ENCODE results near the gene TMEM92.

The TMEM92 gene
- total RNA-seq = 0 to 0.06 (median 0) reads per million in 9 experiments

DNA sequence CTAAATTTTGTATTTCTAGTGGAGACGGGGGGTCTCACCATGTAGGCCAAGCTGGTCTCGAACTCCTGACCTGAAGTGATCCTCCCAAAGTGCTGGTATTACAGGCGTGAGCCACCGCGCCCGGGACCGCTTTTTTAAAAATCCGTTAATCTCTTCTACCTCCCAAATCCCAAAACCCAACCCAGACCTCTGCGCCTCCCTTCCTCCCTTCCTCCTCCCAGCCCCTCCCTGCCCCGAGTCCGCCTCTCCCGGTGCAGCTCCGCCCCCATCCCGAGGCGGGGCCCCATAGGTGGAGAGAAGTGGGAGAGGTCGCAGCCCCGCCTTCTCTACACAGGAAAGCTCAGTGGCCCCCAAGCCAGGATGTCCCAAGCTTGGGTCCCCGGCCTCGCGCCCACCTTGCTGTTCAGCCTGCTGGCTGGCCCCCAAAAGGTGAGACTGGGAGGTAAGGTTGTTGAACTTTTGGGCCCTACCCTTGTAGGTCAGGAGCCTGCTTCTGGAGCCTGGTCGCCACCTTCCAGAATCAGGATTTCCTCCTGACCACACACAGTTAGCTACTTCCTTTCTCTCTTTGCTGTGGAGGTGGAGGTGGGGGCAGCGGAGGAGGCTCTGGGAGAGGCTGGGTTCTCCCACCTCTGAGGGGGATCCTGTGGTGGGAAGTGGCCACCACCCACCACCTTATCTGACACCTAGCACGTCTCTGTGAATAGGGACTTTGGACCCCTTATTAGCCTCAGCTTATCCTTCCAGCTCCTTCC lies at the start of gene TMEM92:
TMEM92 (plus strand) TSS at position 325 of the 755 bp plus-strand sequence; CDS start at position 361, 36 bp downstream.
- Mint-ChIP-seq H3K4me3 (peak within 1 kb of the TSS; percentile 26 to 35), H3K9me3 (no peaks in the 10 kb centered on the region), H3K4me1 (ENCODE audit: low read depth in 2 of 2) (peaks cover 7 to 10% of the 10 kb centered on the region in 2 donors), H3K27ac (no peak within 1 kb of the TSS), H3K36me3 (ENCODE audit: insufficient read depth) (peaks cover 2% of the 10 kb centered on the region), H3K27me3 (peaks cover 52 to 73% of the 10 kb centered on the region in 2 donors)
- DNase-seq (no peak), ATAC-seq (replicated peaks) (no peak)

- Mint-ChIP-seq H3K27ac (no peak overlapping the region), H3K9me3 (peaks cover 0 to 9% of the 10 kb centered on the region in 2 donors), H3K36me3 (ENCODE audit: insufficient read depth) (no peaks in the 10 kb centered on the region), H3K27me3 (peaks cover 10 to 14% of the 10 kb centered on the region in 2 donors), H3K4me3 (no peak overlapping the region), H3K4me1 (ENCODE audit: low read depth in 2 of 2) (no peaks in the 10 kb centered on the region)
- DNase-seq = no peak
- no peak for ATAC-seq (replicated peaks)
Measured at GRCh38 chr17:50225701-50226240, 48.5 kb upstream of the TMEM92 start.

DNA sequence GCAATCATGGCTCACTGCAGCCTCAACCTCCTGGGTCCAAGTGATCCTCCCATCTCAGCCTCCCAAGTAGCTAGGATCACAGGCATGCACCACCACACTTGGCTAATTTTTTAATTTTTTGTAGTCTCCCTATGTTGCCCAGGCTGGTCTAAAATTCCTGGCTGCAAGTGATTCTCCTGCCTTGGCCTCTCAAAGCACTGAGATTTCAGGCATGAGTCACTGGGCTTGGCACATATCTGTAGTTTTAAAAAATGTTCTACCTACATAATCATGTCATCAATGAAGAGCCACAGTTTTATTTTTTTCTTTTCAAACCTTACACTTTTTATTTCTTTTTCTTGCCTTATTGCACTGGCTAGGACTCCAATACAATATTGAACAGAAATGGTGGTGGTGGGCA lies 39.7 kb upstream of the TMEM92 start:
- Mint-ChIP-seq H3K36me3 (ENCODE audit: insufficient read depth) (no peaks in the 10 kb centered on the region), H3K27ac (no peak overlapping the region), H3K4me3 (no peak overlapping the region), H3K27me3 (peaks cover 49 to 67% of the 10 kb centered on the region in 2 donors), H3K9me3 (no peaks in the 10 kb centered on the region), H3K4me1 (ENCODE audit: low read depth in 2 of 2) (no peaks in the 10 kb centered on the region)
- ATAC-seq (replicated peaks) (no peak), DNase-seq (no peak)

- no peak for DNase-seq
- Mint-ChIP-seq H3K27me3 (peaks cover 55 to 79% of the 10 kb centered on the region in 2 donors), H3K36me3 (ENCODE audit: insufficient read depth) (no peaks in the 10 kb centered on the region), H3K4me1 (ENCODE audit: low read depth in 2 of 2) (no peaks in the 10 kb centered on the region), H3K4me3 (no peak overlapping the region), H3K9me3 (no peaks in the 10 kb centered on the region), H3K27ac (no peak overlapping the region)
- no peak for ATAC-seq (replicated peaks)
Measured at GRCh38 chr17:50237901-50238300, 36.4 kb upstream of the TMEM92 start.

GRCh38 chr17:50238601-50239280 lies 35.5 kb upstream of the TMEM92 start:
- ATAC-seq (replicated peaks) (no peak), DNase-seq (no peak)
- no peaks in the 10 kb centered on the region for H3K4me1 Mint-ChIP-seq (ENCODE audit: low read depth in 2 of 2)
- H3K36me3 Mint-ChIP-seq (ENCODE audit: insufficient read depth) = no peaks in the 10 kb centered on the region
- H3K27ac Mint-ChIP-seq = no peak overlapping the region
- H3K9me3 Mint-ChIP-seq = no peaks in the 10 kb centered on the region
- H3K4me3 Mint-ChIP-seq = no peak overlapping the region
- H3K27me3 Mint-ChIP-seq = peaks cover 60 to 79% of the 10 kb centered on the region in 2 donors

DNA sequence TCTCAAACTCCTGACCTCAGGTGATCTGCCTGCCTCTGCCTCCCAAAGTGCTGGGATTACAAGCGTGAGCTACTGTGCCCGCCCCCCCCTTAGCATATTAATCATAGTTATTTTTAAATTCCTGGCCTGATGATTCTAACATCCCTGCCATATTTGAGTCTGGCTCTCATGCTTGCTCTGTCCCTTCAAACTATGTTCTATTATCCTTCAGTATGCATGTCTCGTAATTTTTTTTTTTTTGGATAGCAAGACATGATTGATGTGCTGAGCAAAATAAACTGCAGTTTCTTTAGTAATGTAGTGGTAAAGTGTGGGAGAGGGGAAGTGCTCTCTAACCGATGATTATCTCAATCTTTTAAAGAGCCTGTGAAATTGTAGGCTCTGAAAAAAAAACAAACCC lies 34.3 kb upstream of the TMEM92 start:
- Mint-ChIP-seq H3K9me3 (no peaks in the 10 kb centered on the region), H3K27me3 (peaks cover 68 to 90% of the 10 kb centered on the region in 2 donors), H3K4me1 (ENCODE audit: low read depth in 2 of 2) (no peaks in the 10 kb centered on the region), H3K27ac (no peak overlapping the region), H3K4me3 (no peak overlapping the region), H3K36me3 (ENCODE audit: insufficient read depth) (no peaks in the 10 kb centered on the region)
- no peak for DNase-seq
- no peak for ATAC-seq (replicated peaks)

DNA sequence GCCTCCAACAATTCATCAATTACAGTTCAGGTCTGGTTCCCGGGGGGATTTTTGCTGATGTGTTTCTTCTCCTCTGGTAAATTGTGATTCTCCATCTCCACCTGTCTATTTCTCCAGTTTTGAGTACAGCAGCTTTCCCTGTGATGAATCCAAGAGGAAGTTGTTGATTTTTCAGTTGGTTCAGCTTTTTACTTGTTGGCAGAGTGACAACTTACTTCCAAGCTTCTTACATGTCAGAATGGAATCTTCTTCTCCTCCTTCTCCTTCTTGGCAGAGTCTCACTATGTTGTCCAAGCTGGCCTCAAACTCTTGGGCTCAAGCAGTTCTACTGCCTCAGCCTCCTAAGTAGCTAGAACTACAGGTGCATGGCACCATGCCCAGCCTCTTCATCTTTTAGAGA lies 33.4 kb upstream of the TMEM92 start:
- no peak for ATAC-seq (replicated peaks)
- peaks cover 62 to 85% of the 10 kb centered on the region in 2 donors for H3K27me3 Mint-ChIP-seq
- DNase-seq = no peak
- H3K27ac Mint-ChIP-seq = no peak overlapping the region
- no peak overlapping the region for H3K4me3 Mint-ChIP-seq
- H3K36me3 Mint-ChIP-seq (ENCODE audit: insufficient read depth) = no peaks in the 10 kb centered on the region
- no peaks in the 10 kb centered on the region for H3K4me1 Mint-ChIP-seq (ENCODE audit: low read depth in 2 of 2)
- no peaks in the 10 kb centered on the region for H3K9me3 Mint-ChIP-seq

GRCh38 chr17:50241431-50241830 lies 32.8 kb upstream of the TMEM92 start:
- Mint-ChIP-seq H3K4me3 (no peak overlapping the region), H3K27ac (no peak overlapping the region), H3K9me3 (no peaks in the 10 kb centered on the region), H3K27me3 (peaks cover 57 to 82% of the 10 kb centered on the region in 2 donors), H3K36me3 (ENCODE audit: insufficient read depth) (no peaks in the 10 kb centered on the region), H3K4me1 (ENCODE audit: low read depth in 2 of 2) (no peaks in the 10 kb centered on the region)
- ATAC-seq (replicated peaks) = no peak
- no peak for DNase-seq

DNA sequence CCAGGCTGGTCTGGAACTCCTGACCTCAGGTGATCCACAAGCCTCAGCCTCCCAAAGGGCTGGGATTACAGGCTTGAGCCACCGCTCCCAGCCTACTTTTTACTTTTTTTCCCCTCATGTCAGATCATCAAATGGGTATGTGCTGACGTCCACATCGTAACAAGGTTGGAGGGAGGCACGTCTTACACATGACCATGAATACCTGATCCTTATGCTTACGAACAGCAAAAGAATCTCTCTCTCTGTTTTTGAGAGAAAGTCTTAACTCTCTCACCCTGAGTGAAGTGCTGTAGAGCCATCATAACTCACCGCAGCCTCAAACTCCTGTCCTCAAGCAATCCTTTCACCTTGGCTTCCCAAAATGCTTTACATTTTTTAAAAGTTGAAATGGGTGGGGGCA lies 29.5 kb upstream of the TMEM92 start:
- Mint-ChIP-seq H3K36me3 (ENCODE audit: insufficient read depth) (no peaks in the 10 kb centered on the region), H3K27me3 (peaks cover 63 to 80% of the 10 kb centered on the region in 2 donors), H3K4me1 (ENCODE audit: low read depth in 2 of 2) (no peaks in the 10 kb centered on the region), H3K9me3 (peaks cover 4 to 11% of the 10 kb centered on the region in 2 donors), H3K27ac (no peak overlapping the region), H3K4me3 (no peak overlapping the region)
- no peak for DNase-seq
- no peak for ATAC-seq (replicated peaks)

GRCh38 chr17:50248255-50248654 lies 26.0 kb upstream of the TMEM92 start:
- Mint-ChIP-seq H3K9me3 (peaks cover 4 to 11% of the 10 kb centered on the region in 2 donors), H3K27ac (no peak overlapping the region), H3K4me3 (no peak overlapping the region), H3K4me1 (ENCODE audit: low read depth in 2 of 2) (no peaks in the 10 kb centered on the region), H3K27me3 (peaks cover 51 to 73% of the 10 kb centered on the region in 2 donors), H3K36me3 (ENCODE audit: insufficient read depth) (no peaks in the 10 kb centered on the region)
- no peak for ATAC-seq (replicated peaks)
- DNase-seq = no peak

- no peak for DNase-seq
- Mint-ChIP-seq H3K4me1 (ENCODE audit: low read depth in 2 of 2) (no peaks in the 10 kb centered on the region), H3K27ac (no peak overlapping the region), H3K4me3 (no peak overlapping the region), H3K36me3 (ENCODE audit: insufficient read depth) (no peaks in the 10 kb centered on the region), H3K9me3 (peaks cover 2 to 11% of the 10 kb centered on the region in 2 donors), H3K27me3 (peaks cover 49 to 61% of the 10 kb centered on the region in 2 donors)
- no peak for ATAC-seq (replicated peaks)
Measured at GRCh38 chr17:50252781-50253180, 21.5 kb upstream of the TMEM92 start.

DNA sequence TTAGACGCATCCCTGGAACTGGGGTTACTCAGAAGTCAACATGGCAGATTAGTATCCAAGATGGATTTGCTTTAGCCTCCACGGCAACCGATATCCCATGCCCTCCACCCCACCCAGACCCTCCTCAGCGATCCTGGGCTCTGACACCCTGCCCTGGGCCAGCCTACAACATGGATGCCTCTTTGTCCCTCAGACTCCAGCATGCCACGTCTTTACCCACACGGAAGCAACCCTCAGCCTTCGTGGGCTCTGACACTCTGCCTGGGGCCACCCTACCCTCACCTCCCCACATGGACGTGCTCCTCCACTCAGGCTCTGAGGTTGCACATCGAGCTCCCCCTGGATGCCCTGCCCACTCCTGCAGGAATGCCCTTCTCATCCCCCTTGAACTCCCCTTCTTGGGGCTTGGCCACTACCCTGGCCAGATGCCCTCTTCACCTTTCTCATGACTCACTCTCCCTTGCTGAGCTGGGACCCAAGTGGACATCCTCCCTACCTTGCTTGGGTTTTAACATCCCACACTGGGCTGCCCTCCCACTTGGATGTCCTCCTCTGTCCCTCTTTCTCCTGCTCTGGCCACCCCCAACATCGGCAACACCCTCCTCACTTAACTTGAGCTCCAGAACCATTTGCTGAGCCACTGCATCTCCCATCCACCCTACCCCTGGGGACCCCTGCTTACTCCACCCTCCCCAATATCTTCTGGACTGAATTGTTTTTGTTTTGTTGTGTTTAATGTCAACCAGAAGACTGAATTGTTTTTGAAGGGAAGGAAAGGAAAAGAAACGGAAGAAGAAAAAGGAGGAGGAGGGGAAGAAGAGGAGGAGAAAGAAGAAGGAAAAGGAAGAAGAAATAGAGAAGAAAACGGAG lies 18.3 kb upstream of the TMEM92 start:
- no peak for ATAC-seq (replicated peaks)
- Mint-ChIP-seq H3K36me3 (ENCODE audit: insufficient read depth) (no peaks in the 10 kb centered on the region), H3K27ac (no peak overlapping the region), H3K4me3 (no peak overlapping the region), H3K4me1 (ENCODE audit: low read depth in 2 of 2) (no peaks in the 10 kb centered on the region), H3K27me3 (peaks cover 32 to 42% of the 10 kb centered on the region in 2 donors), H3K9me3 (no peaks in the 10 kb centered on the region)
- no peak for DNase-seq
